HG03520 (cell line): ENCODE data around the gene WDR11.
"Not testable (repeated sequence)": the region's sequence is repeated elsewhere in the genome, so short reads cannot be mapped to it uniquely, and the experiment has no call there.

Experiments used
- ATAC-seq: cut with Tn5 transposase; IDR thresholded peaks from one replicate; pipeline ENCODE4 v1.9.1; 2021; ENCODE audit warnings: mild to moderate bottlenecking, moderate library complexity; ENCODE audit not compliant: unreplicated experiment

Gene WDR11

GRCh38 chr10:120838941-120839340 is 12.2 kb upstream of the WDR11 start:
- no peak for ATAC-seq

- no peak for ATAC-seq
Observed at GRCh38 chr10:120841522-120842189, 9.5 kb upstream of the WDR11 start.

- ATAC-seq: no peak
Observed at GRCh38 chr10:120854388-120854787, 3.2 kb downstream of the WDR11 start.

GRCh38 chr10:120861178-120861855 is 10.2 kb downstream of the WDR11 start:
- ATAC-seq: no peak

- no peak for ATAC-seq
Observed at GRCh38 chr10:120873741-120874140, 22.6 kb downstream of the WDR11 start.

- no peak for ATAC-seq
Observed at GRCh38 chr10:120883071-120883470, 31.9 kb downstream of the WDR11 start.

- ATAC-seq: no peak
Observed at GRCh38 chr10:120887482-120887881, 36.3 kb downstream of the WDR11 start.

GRCh38 chr10:120891365-120891764 is 40.2 kb downstream of the WDR11 start:
- ATAC-seq: no peak

- ATAC-seq: no peak
Observed at GRCh38 chr10:120894556-120894955, 43.4 kb downstream of the WDR11 start.

- ATAC-seq: no peak
Observed at GRCh38 chr10:120897343-120897742, 46.2 kb downstream of the WDR11 start.

GRCh38 chr10:120905268-120905667 is 54.1 kb downstream of the WDR11 start:
- ATAC-seq: no peak

- no peak for ATAC-seq
Observed at GRCh38 chr10:120917521-120918250, 66.5 kb downstream of the WDR11 start.

GRCh38 chr10:120923886-120924285 is 72.7 kb downstream of the WDR11 start:
- ATAC-seq: not testable (repeated sequence)

GRCh38 chr10:120926611-120927010 is 75.4 kb downstream of the WDR11 start:
- ATAC-seq: no peak

GRCh38 chr10:120927352-120927751 is 76.2 kb downstream of the WDR11 start:
- no peak for ATAC-seq

GRCh38 chr10:120929166-120929565 is 78.0 kb downstream of the WDR11 start:
- no peak for ATAC-seq

GRCh38 chr10:120931423-120931822 is 80.3 kb downstream of the WDR11 start:
- no peak for ATAC-seq

GRCh38 chr10:120931999-120932398 is 80.8 kb downstream of the WDR11 start:
- no peak for ATAC-seq

GRCh38 chr10:120938822-120939221 is 87.7 kb downstream of the WDR11 start:
- ATAC-seq: no peak

GRCh38 chr10:120940299-120940900 is 89.2 kb downstream of the WDR11 start:
- ATAC-seq: no peak

- ATAC-seq: no peak
Observed at GRCh38 chr10:120941501-120941900, 90.3 kb downstream of the WDR11 start.
